Left renal cortex interstitium (tissue), 4 donors: ENCODE results near the gene KRTAP27-1. TPM values are rescaled to one million over a fixed set of nuclear protein-coding genes. Genes with fewer than 3 reads are reported as not detected.

Experiments used
- DNase-seq, 4 donors: peaks; one replicate each; pipeline ENCODE4 v3.0.0-alpha.2; 2013; ENCODE audit warnings: low read depth in 4 of 4, low spot score in 2 of 4, missing footprints in 1 of 4
- polyA plus RNA-seq, 4 donors: library from polyadenylated mRNA; unstranded; fragments of 120-200 nt; gene quantifications; one replicate each; pipeline ENCODE4 v1.2.1, GENCODE V29; 2013; ENCODE audit not compliant: insufficient read length in 4 of 4

The KRTAP27-1 gene, protein sequence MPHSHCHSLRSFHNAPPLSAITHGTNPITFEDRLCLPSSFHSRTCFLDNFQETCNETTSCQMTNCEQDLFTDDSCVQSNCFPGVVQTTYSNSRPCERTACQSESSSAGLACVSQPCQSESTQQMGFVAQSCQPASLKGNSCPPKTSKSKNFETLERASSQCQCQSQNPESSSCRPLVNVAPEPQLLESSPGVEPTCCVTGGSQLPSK
- polyA plus RNA-seq = not detected

DNA sequence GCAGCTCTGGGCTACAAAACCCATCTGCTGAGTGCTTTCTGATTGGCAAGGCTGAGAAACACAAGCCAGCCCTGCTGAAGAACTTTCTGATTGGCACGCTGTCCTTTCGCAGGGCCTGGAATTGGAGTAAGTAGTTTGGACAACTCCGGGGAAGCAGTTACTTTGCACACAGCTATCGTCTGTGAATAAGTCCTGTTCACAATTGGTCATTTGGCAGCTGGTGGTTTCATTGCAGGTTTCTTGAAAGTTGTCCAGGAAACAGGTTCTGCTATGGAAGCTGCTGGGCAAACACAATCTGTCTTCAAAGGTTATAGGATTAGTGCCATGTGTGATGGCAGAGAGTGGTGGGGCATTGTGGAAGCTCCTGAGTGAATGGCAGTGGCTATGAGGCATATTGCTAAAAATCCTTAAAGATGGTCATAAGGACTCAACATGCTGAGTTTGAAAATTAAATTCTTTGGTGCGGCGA, at the start of gene KRTAP27-1:
Gene KRTAP27-1 (minus strand): TSS at position 419 of the 469 bp plus-strand sequence. CDS start 26 bp downstream, at position 393.
- no peak for DNase-seq

- DNase-seq = no peak
Measured at GRCh38 chr21:30382201-30382600, 44.7 kb upstream of the KRTAP27-1 start.

- DNase-seq = no peak
Measured at GRCh38 chr21:30372139-30372770, 34.8 kb upstream of the KRTAP27-1 start, which contains the start of gene KRTAP13-2. KRTAP13-2 (minus strand) TSS chr21:30372271; CDS start chr21:30372213, 58 bp downstream.

- DNase-seq = no peak
Measured at GRCh38 chr21:30355906-30356305, 18.4 kb upstream of the KRTAP27-1 start.

GRCh38 chr21:30354308-30355005, 17.0 kb upstream of the KRTAP27-1 start:
- DNase-seq = no peak

DNA sequence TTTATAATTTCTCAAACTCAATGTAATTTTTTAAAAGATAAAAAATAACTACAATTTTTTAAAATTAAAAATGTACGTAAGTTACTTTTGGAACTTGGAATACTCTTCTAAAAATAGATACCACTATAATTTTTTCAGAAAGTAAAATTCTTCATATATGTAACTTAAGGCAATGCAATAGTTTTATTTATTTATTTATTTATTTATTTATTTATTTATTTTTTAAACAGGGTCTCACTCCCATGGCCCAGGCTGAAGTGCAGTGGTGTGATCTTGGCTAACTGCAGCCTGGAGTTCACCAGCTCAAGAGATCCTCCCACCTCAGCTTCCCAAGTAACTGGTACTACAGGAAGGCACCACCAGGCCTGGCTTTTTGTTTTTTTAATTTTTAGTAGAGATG, 14.0 kb upstream of the KRTAP27-1 start:
- DNase-seq = no peak

- no peak for DNase-seq
Measured at GRCh38 chr21:30349572-30349971, 12.1 kb upstream of the KRTAP27-1 start.

- DNase-seq = no peak
Measured at GRCh38 chr21:30348506-30348905, 11.0 kb upstream of the KRTAP27-1 start, which contains the start of gene KRTAP23-1. KRTAP23-1 (minus strand) TSS chr21:30348606; CDS start chr21:30348606, 0 bp downstream.

DNA sequence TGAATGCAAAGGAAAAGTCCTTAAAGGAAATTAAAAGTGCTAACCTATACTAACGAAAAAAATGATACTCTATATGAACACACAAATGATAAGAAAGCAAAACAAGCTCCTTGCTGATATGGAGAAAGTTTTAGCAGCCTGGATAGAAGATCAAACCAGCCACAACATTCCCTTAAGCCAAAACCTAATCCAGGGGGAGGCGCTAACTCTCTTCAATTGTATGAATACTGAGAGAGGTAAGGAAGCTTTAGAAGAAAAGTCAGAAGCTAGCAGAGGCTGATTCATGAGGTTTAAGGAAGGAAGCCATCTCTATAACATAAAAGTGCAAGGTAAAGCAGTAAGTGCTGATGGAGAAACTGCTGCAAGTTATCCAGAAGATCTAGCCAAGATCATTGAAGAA, 7.5 kb upstream of the KRTAP27-1 start:
- no peak for DNase-seq

- DNase-seq = peak in 3 of 4 donors; percentile 8 to 28 (median 16)
Measured at GRCh38 chr21:30340714-30341573, 3.5 kb upstream of the KRTAP27-1 start.

DNA sequence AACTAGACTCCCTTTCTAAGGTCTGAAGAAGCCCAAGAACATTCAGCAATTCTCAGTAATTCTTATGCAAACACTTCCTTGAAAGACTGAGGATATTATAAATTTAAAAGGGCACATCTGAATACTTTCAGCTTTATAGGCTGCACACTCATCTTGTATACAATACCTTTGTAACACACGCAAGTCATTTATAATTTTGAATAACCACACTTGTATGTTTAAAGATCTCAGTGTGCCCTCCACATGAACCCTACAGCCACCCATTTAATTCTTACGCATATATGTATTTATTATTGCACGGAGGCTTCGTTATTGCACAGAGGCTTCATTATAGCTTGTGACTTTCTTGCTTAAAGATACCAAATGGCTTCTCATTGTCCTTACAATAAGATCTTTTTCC, 1.2 kb upstream of the KRTAP27-1 start:
- DNase-seq = no peak

GRCh38 chr21:30337772-30338171, 278 bp upstream of the KRTAP27-1 start:
- no peak for DNase-seq

- DNase-seq = no peak
Measured at GRCh38 chr21:30336596-30336995, 898 bp downstream of the KRTAP27-1 start.

DNA sequence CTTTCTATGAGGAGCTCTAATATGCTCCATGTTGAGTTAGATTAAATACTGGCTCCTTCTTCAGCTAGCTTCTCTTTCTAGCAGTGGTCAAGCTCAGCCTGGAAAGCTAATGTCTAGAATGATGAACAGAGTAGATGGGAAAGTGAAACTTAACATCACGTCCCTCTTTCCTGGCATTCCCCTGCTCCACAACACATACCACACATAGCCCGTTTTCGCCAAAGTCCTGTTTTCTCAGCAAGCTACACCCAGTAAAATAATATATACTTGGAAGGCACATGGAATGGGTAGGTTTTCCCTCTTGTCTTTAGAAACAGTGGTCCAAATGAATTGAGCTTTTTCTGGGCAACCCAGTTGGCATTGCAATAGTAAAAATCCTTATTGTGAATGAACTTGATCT, 3.8 kb downstream of the KRTAP27-1 start:
- DNase-seq = no peak

DNA sequence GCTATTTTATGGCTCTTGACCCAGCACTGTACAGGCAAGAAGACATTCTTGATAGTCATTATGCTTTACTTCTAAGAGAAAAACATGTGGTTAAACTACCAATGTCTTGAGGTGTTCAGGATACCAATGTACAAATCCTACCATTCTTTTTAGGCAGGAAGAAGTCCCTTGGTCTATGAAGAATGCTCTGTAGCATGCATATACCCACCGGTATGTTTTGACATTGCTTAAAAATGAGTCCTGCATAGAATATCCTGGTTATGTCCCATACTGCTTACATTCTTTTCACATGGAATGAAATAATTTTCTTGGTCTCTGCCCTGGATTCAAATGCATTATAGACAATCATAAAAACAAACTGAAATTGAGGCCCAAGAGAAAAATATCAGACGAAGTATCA, 4.8 kb downstream of the KRTAP27-1 start:
- DNase-seq = no peak

DNA sequence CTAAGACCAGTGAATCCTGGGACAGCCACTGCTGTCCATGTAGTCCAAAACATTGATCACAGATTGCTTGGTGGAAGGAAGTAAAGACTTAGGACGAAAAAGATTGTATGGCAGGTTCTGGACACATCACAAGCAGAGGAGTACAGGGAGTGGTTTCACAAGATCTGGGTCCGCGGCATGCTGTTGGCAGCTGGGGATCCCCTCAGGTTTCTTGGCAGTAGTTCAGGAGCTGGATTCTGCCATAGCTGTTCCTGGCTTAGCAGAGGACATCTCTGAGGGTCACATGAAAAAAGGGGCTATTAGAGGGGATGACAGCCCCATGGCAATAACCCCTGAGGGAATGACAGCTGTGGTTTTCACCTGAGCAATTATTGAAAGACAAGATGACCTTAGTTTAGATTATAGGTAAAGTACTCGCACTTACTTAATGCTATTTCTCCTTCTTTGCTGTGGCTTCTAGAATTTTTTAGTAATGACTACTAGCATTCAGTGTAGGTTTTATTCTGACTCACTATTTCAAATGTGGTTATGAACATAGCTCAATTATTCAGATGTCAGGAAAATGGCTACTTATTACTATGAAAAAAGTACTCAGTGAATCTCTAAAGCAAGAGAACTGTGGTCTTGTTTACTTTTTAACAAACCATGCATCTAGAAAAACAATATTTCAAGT, 8.2 kb downstream of the KRTAP27-1 start:
- no peak for DNase-seq

- DNase-seq = no peak
Measured at GRCh38 chr21:30326390-30326789, 11.1 kb downstream of the KRTAP27-1 start.

GRCh38 chr21:30320215-30320614, 17.3 kb downstream of the KRTAP27-1 start, which contains the start of gene KRTAP26-1:
KRTAP26-1 (minus strand) TSS chr21:30320315; CDS start chr21:30320035, 280 bp downstream.
- DNase-seq = no peak

GRCh38 chr21:30315701-30316100, 21.8 kb downstream of the KRTAP27-1 start:
- DNase-seq = no peak

- DNase-seq = no peak
Measured at GRCh38 chr21:30306884-30307283, 30.6 kb downstream of the KRTAP27-1 start.
